ENCODE results near the gene SLITRK5.

GRCh38 chr13:87684850-87685742, 13.9 kb downstream of the SLITRK5 start:
- TF ChIP-seq EP300 (IDR thresholded peaks at IDR 0.05) (no peak), CTCF (IDR thresholded peaks at IDR 0.05) (no peak), POLR2AphosphoS5 (IDR thresholded peaks at IDR 0.05) (no peak), POLR2A (IDR thresholded peaks at IDR 0.05; ENCODE audit: low read depth) (no peak)

All from esophagus muscularis mucosa (tissue), 4 donors.